Urinary bladder (tissue), 4 donors: ENCODE measurements around the gene ADAM12. TPM values are rescaled to one million over a fixed set of nuclear protein-coding genes. Genes with fewer than 3 reads are reported as not detected.
A peak's percentile ranks its signal among the peaks of the same experiment; 100 is the strongest.
"Not testable (repeated sequence)": the region's sequence is repeated elsewhere in the genome, so short reads cannot be mapped to it uniquely, and the experiment has no call there.

Source experiments
- DNase-seq: peaks from one replicate; pipeline ENCODE4 v3.0.0-alpha.2; 2015; ENCODE audit errors: extremely low spot score
- H3K27ac ChIP-seq: one replicate; pipeline ENCODE4 v1.5.1; 2013; ENCODE audit warnings: low read depth, mild to moderate bottlenecking, moderate library complexity
- H3K36me3 ChIP-seq: one replicate; pipeline ENCODE4 v1.6.1; 2013; ENCODE audit warnings: mild to moderate bottlenecking, moderate library complexity; ENCODE audit not compliant: insufficient read depth
- H3K4me1 ChIP-seq: one replicate; pipeline ENCODE4 v1.6.1; 2013; ENCODE audit warnings: mild to moderate bottlenecking, moderate library complexity; ENCODE audit not compliant: insufficient read depth
- H3K4me3 ChIP-seq: one replicate; pipeline ENCODE4 v1.5.1; 2013; ENCODE audit warnings: low read depth, low read length
- WGBS: extraction: QIAGEN DNeasy Blood & Tissue Kit; methylation state at CpG from one replicate; pipeline ENCODE4 v1.1.7; 2013; 5-methylcytosine and 5-hydroxymethylcytosine counted together
- polyA plus RNA-seq: library from polyadenylated mRNA; stranded (reverse); fragments of 200-250 nt; gene quantifications from one replicate; pipeline ENCODE4 v1.2.3, GENCODE V29; 2013
- total RNA-seq: library from RNA; depleted of rRNA; stranded (reverse); fragments of >200 nt; gene quantifications from one replicate; pipeline ENCODE4 v1.2.3, GENCODE V29; 2014
- donor health status: healthy with polysubstance abuse.
- donor health status: healthy.

The ADAM12 gene
- total and polyA plus RNA-seq, 2 donors: 2.1 to 95.0 TPM

GRCh38 chr10:126394948-126395347 lies 6.7 kb upstream of the ADAM12 start:
- Histone ChIP-seq H3K4me3 (no peak overlapping the region), H3K4me1 (no peaks in the 10 kb centered on the region), H3K36me3 (no peaks in the 10 kb centered on the region), H3K27ac (no peak overlapping the region)
- no peak for DNase-seq
- 94% methylated on average over 2 of the region's 2 CpGs for WGBS

GRCh38 chr10:126393076-126393475 lies 4.8 kb upstream of the ADAM12 start:
- no peak for DNase-seq
- Histone ChIP-seq H3K4me3 (no peak overlapping the region), H3K36me3 (no peaks in the 10 kb centered on the region), H3K27ac (no peak overlapping the region), H3K4me1 (no peaks in the 10 kb centered on the region)
- WGBS: 99% methylated on average over 4 of the region's 4 CpGs

GRCh38 chr10:126392469-126392868 lies 4.2 kb upstream of the ADAM12 start:
- H3K4me1 ChIP-seq: no peaks in the 10 kb centered on the region
- H3K36me3 ChIP-seq: no peaks in the 10 kb centered on the region
- no peak for DNase-seq
- no peak overlapping the region for H3K4me3 ChIP-seq
- 65% methylated on average over 8 of the region's 8 CpGs for WGBS
- no peak overlapping the region for H3K27ac ChIP-seq

- Histone ChIP-seq H3K27ac (no peak overlapping the region), H3K4me1 (no peaks in the 10 kb centered on the region), H3K4me3 (no peak overlapping the region), H3K36me3 (no peaks in the 10 kb centered on the region)
- no peak for DNase-seq
- WGBS: 86% methylated on average over 6 of the region's 6 CpGs
Measured at GRCh38 chr10:126392068-126392467, 3.8 kb upstream of the ADAM12 start.

- no peaks in the 10 kb centered on the region for H3K36me3 ChIP-seq
Measured at GRCh38 chr10:126391192-126391885, 3.1 kb upstream of the ADAM12 start.

GRCh38 chr10:126390324-126390723 lies 2.0 kb upstream of the ADAM12 start:
- no peak overlapping the region for H3K27ac ChIP-seq
- H3K4me1 ChIP-seq: no peaks in the 10 kb centered on the region
- 93% methylated on average over 4 of the region's 4 CpGs for WGBS

More at GRCh38 chr10:126391192-126391885, 3.1 kb upstream of the ADAM12 start:
- DNase-seq: no peak
- H3K4me1 ChIP-seq: no peaks in the 10 kb centered on the region
- H3K27ac ChIP-seq: no peak overlapping the region
- H3K4me3 ChIP-seq: no peak overlapping the region
- 20% methylated on average over 9 of the region's 9 CpGs for WGBS

GRCh38 chr10:126387041-126387921 lies 996 bp downstream of the ADAM12 start:
- H3K27ac ChIP-seq: no peak overlapping the region
- no peaks in the 10 kb centered on the region for H3K4me1 ChIP-seq
- H3K4me3 ChIP-seq: peak overlapping the region; percentile 60
- under 1% methylated on average over 50 of the region's 50 CpGs for WGBS
- no peaks in the 10 kb centered on the region for H3K36me3 ChIP-seq
- no peak for DNase-seq

More at GRCh38 chr10:126390324-126390723, 2.0 kb upstream of the ADAM12 start:
- H3K4me3 ChIP-seq: no peak overlapping the region
- no peak for DNase-seq
- H3K36me3 ChIP-seq: no peaks in the 10 kb centered on the region

GRCh38 chr10:126384269-126384873 lies 3.9 kb downstream of the ADAM12 start:
- no peak for DNase-seq
- Histone ChIP-seq H3K4me1 (no peaks in the 10 kb centered on the region), H3K27ac (no peak overlapping the region), H3K4me3 (no peak overlapping the region), H3K36me3 (no peaks in the 10 kb centered on the region)
- 86% methylated on average over 5 of the region's 5 CpGs for WGBS

GRCh38 chr10:126380352-126381076 lies 7.8 kb downstream of the ADAM12 start:
- WGBS: 88% methylated on average over 7 of the region's 7 CpGs

GRCh38 chr10:126379166-126379565 lies 9.1 kb downstream of the ADAM12 start:
- DNase-seq, H3K36me3 ChIP-seq, H3K27ac ChIP-seq, H3K4me3 ChIP-seq, H3K4me1 ChIP-seq: not testable (repeated sequence)
- 97% methylated on average over 3 of the region's 3 CpGs for WGBS

More at GRCh38 chr10:126380352-126381076, 7.8 kb downstream of the ADAM12 start:
- no peak overlapping the region for H3K27ac ChIP-seq
- H3K36me3 ChIP-seq: no peaks in the 10 kb centered on the region
- DNase-seq: no peak
- no peak overlapping the region for H3K4me3 ChIP-seq
- H3K4me1 ChIP-seq: no peaks in the 10 kb centered on the region

- no peak overlapping the region for H3K4me3 ChIP-seq
- 93% methylated on average over 2 of the region's 2 CpGs for WGBS
- no peak overlapping the region for H3K27ac ChIP-seq
- H3K4me1 ChIP-seq: no peaks in the 10 kb centered on the region
- no peaks in the 10 kb centered on the region for H3K36me3 ChIP-seq
- DNase-seq: no peak
Measured at GRCh38 chr10:126376956-126377355, 11.3 kb downstream of the ADAM12 start.

GRCh38 chr10:126375926-126376554 lies 12.2 kb downstream of the ADAM12 start:
- no peak for DNase-seq
- H3K4me1 ChIP-seq: no peaks in the 10 kb centered on the region
- no peak overlapping the region for H3K27ac ChIP-seq
- 98% methylated on average over 1 of the region's 1 CpG for WGBS
- H3K4me3 ChIP-seq: no peak overlapping the region
- H3K36me3 ChIP-seq: no peaks in the 10 kb centered on the region

- Histone ChIP-seq H3K36me3 (no peaks in the 10 kb centered on the region), H3K27ac (no peak overlapping the region), H3K4me1 (no peaks in the 10 kb centered on the region), H3K4me3 (no peak overlapping the region)
- DNase-seq: no peak
Measured at GRCh38 chr10:126375299-126375698, 13.0 kb downstream of the ADAM12 start.
